SK-N-SH (cell line): Measurements from ENCODE around the gene MSRB1. TPM values are rescaled to one million over a fixed set of nuclear protein-coding genes. Genes with fewer than 3 reads are reported as not detected.

Source experiments
- CTCF ChIA-PET: fragments of 300-600, 350-600 bp; formaldehyde crosslinking; extraction: SDS; loops from one replicate; lab custom pipeline; 2021; lab: Yijun Ruan, JAX
- POLR2A ChIA-PET: fragments of 350-600 bp; sonication (Branson Sonifier 250); formaldehyde crosslinking; extraction: SDS; loops from one replicate; lab custom pipeline; 2020; ENCODE audit warnings: antibody characterized with exemption, inconsistent platforms; lab: Yijun Ruan, JAX
- DNase-seq: peaks from one replicate; pipeline ENCODE4 v3.0.0; 2012
- H2AFZ ChIP-seq: fragments of 200-600 bp; sonication (generic); 2 replicates; pipeline ENCODE4 v1.8.1; 2016; ENCODE audit warnings: antibody characterized with exemption, mild to moderate bottlenecking, low read depth
- H3F3A ChIP-seq: fragments of 200-600 bp; sonication (generic); replicated peaks from 2 replicates; pipeline ENCODE3; 2016; ENCODE audit warnings: antibody characterized with exemption, mild to moderate bottlenecking; ENCODE audit not compliant: insufficient read depth
- H3K27ac ChIP-seq, 2 experiments: fragments of 200-500 bp in 1 of 2; fragments of 200-600 bp in 1 of 2; sonication (Bioruptor generic) in 1 of 2; sonication (generic), shearing (Covaris generic) in 1 of 2; 2 replicates each; pipeline versions ENCODE4 v1.5.1 to v1.6.1; 2014 to 2016; ENCODE audit warnings: low read depth in 2 of 2, inconsistent platforms in 1 of 2, low read length in 1 of 2, mild to moderate bottlenecking in 1 of 2, mixed read lengths in 1 of 2
- H3K27me3 ChIP-seq: fragments of 200-600 bp; sonication (generic), shearing (Covaris generic); 2 replicates; pipeline ENCODE4 v1.6.1; 2016; ENCODE audit warnings: mixed run types; ENCODE audit not compliant: insufficient read depth
- H3K36me3 ChIP-seq, 2 experiments: fragments of 200-500 bp in 1 of 2; fragments of 200-600 bp in 1 of 2; sonication (Bioruptor generic) in 1 of 2; sonication (generic) in 1 of 2; replicated peaks in 1 of 2; 2 replicates each; pipeline versions ENCODE3 to v1.5.1; 2014 to 2016; ENCODE audit warnings: low read length in 1 of 2, mild to moderate bottlenecking in 1 of 2; ENCODE audit not compliant: insufficient read depth in 2 of 2, control insufficient read depth in 1 of 2
- H3K4me1 ChIP-seq, 2 experiments: fragments of 200-500 bp in 1 of 2; fragments of 200-600 bp in 1 of 2; sonication (Bioruptor generic) in 1 of 2; sonication (generic), shearing (Covaris generic) in 1 of 2; 2 replicates each; pipeline versions ENCODE4 v1.5.1 to v1.6.1; 2014 to 2016; ENCODE audit warnings: low read depth in 1 of 2, low read length in 1 of 2, mixed run types in 1 of 2; ENCODE audit not compliant: insufficient read depth in 2 of 2, control insufficient read depth in 1 of 2
- H3K4me2 ChIP-seq: fragments of 200-600 bp; sonication (generic), shearing (Covaris generic); 2 replicates; pipeline ENCODE4 v1.6.1; 2017; ENCODE audit warnings: mixed run types
- H3K4me3 ChIP-seq, 2 experiments: fragments of 200-500 bp in 1 of 2; fragments of 200-600 bp in 1 of 2; sonication (Bioruptor generic) in 1 of 2; sonication (generic), shearing (Covaris generic) in 1 of 2; 2 replicates each; pipeline versions ENCODE4 v1.5.1 to v1.8.1; 2014 to 2016; ENCODE audit warnings: low read depth in 2 of 2, inconsistent platforms in 1 of 2, low read length in 1 of 2, mild to moderate bottlenecking in 1 of 2, mixed read lengths in 1 of 2, moderate library complexity in 1 of 2
- H3K79me2 ChIP-seq: fragments of 200-600 bp; sonication (generic); 2 replicates; pipeline ENCODE4 v1.8.1; 2017; ENCODE audit warnings: mild to moderate bottlenecking; ENCODE audit not compliant: insufficient read depth
- H3K9ac ChIP-seq: fragments of 200-600 bp; sonication (generic); 2 replicates; pipeline ENCODE4 v1.6.1; 2017; ENCODE audit warnings: mixed run types
- H3K9me2 ChIP-seq: fragments of 200-600 bp; sonication (generic); 2 replicates; pipeline ENCODE4 v1.6.1; 2017; ENCODE audit warnings: mixed run types
- H3K9me3 ChIP-seq: fragments of 200-600 bp; sonication (generic); 2 replicates; pipeline ENCODE4 v1.6.1; 2017; ENCODE audit warnings: mixed run types, mild to moderate bottlenecking, moderate library complexity
- H4K20me1 ChIP-seq: fragments of 200-600 bp; sonication (generic); 2 replicates; pipeline ENCODE4 v1.6.1; 2017; ENCODE audit warnings: mild to moderate bottlenecking, mixed run types; ENCODE audit not compliant: insufficient read depth
- EP300 ChIP-seq, 2 experiments: IDR thresholded peaks; 2 replicates each; pipeline versions ENCODE4 v1.4.0 to v1.6.1; 2012; ENCODE audit warnings: borderline replicate concordance in 1 of 2, low read depth in 1 of 2, low read length in 1 of 2
- FOSL2 ChIP-seq: IDR thresholded peaks from 2 replicates; pipeline ENCODE4 v1.4.0; 2012; ENCODE audit warnings: low read depth, mild to moderate bottlenecking, moderate library complexity, borderline replicate concordance
- FOXM1 ChIP-seq: IDR thresholded peaks from 2 replicates; pipeline ENCODE4 v1.4.0; 2012; ENCODE audit warnings: low read depth, mild to moderate bottlenecking
- GABPA ChIP-seq: IDR thresholded peaks from 2 replicates; pipeline ENCODE4 v1.4.0; 2012; ENCODE audit warnings: low read depth, mild to moderate bottlenecking
- GATA2 ChIP-seq: sonication (generic); formaldehyde crosslinking; IDR thresholded peaks from 2 replicates; pipeline ENCODE4 v1.5.0; 2020; ENCODE audit warnings: mild to moderate bottlenecking, missing genetic modification reagents
- IRF3 ChIP-seq: fragments of 150-350 bp; IDR thresholded peaks from 2 replicates; pipeline ENCODE4 v1.6.1; 2016; ENCODE audit warnings: mild to moderate bottlenecking, low read depth, low read length
- MAX ChIP-seq: IDR thresholded peaks from 2 replicates; pipeline ENCODE4 v1.4.0; 2012; ENCODE audit warnings: low read depth
- MEF2A ChIP-seq: IDR thresholded peaks from 2 replicates; pipeline ENCODE4 v1.4.0; 2012; ENCODE audit warnings: low read depth, borderline replicate concordance
- POLR2AphosphoS5 ChIP-seq: IDR thresholded peaks from 2 replicates; pipeline ENCODE4 v1.6.1; 2012; ENCODE audit warnings: low read depth, low read length
- RCOR1 ChIP-seq: fragments of 150-350 bp; IDR thresholded peaks from 2 replicates; pipeline ENCODE4 v1.6.1; 2017; ENCODE audit warnings: antibody characterized with exemption, low read length
- REST ChIP-seq: IDR thresholded peaks from 2 replicates; pipeline ENCODE4 v1.6.1; 2012; ENCODE audit warnings: mild to moderate bottlenecking, low read depth, low read length, moderate library complexity
- SMC3 ChIP-seq: IDR thresholded peaks from 2 replicates; pipeline ENCODE4 v1.6.1; 2012; ENCODE audit warnings: low read depth, low read length, improper control_type of control experiment
- TCF12 ChIP-seq: IDR thresholded peaks from 2 replicates; pipeline ENCODE4 v1.4.0; 2012
- TEAD4 ChIP-seq: IDR thresholded peaks from 2 replicates; pipeline ENCODE4 v1.4.0; 2012; ENCODE audit warnings: mild to moderate bottlenecking, borderline replicate concordance; ENCODE audit not compliant: insufficient read depth
- USF1 ChIP-seq: IDR thresholded peaks from 2 replicates; pipeline ENCODE4 v1.4.0; 2012; ENCODE audit warnings: low read depth, borderline replicate concordance
- USF2 ChIP-seq: fragments of 150-350 bp; IDR thresholded peaks from 2 replicates; pipeline ENCODE4 v1.6.1; 2017; ENCODE audit warnings: antibody characterized with exemption, low read length, low read depth, borderline replicate concordance
- YY1 ChIP-seq: IDR thresholded peaks from 2 replicates; pipeline ENCODE4 v1.4.0; 2012; ENCODE audit warnings: low read depth, mild to moderate bottlenecking
- ZBTB33 ChIP-seq: IDR thresholded peaks from 2 replicates; pipeline ENCODE4 v1.4.0; 2012; ENCODE audit warnings: low read depth, borderline replicate concordance
- WGBS: methylation state at CpG from one replicate; pipeline ENCODE4 v1.1.6; 2017; ENCODE audit warnings: low lambda C conversion rate; 5-methylcytosine and 5-hydroxymethylcytosine counted together
- polyA plus RNA-seq, 3 experiments: library from polyadenylated mRNA; depleted of rRNA; stranded (reverse); fragments of >200 nt; gene quantifications; 2 replicates each; pipeline ENCODE4 v1.2.3, GENCODE V29; 2012

MSRB1 gene
- polyA plus RNA-seq, 1 of the 3 experiments (the other 2 are of a cell fraction), result 31.4 TPM

- no peak for TF ChIP-seq MAX
- TF ChIP-seq EP300 (IDR thresholded peaks at IDR 0.05; ENCODE audit: borderline replicate concordance in 1 of 2, low read depth in 1 of 2, low read length in 1 of 2), result no peak
- no peak for TF ChIP-seq USF2
- no peak for TF ChIP-seq TEAD4
- TF ChIP-seq YY1, result no peak
- no peak for TF ChIP-seq GATA2
- TF ChIP-seq RCOR1, result no peak
- no peak for TF ChIP-seq MEF2A
Measured at GRCh38 chr16:1929105-1929504, 13.9 kb downstream of the MSRB1 start (continued).

- WGBS, result 65% methylated on average over 9 of the region's 11 CpGs
- no peak for DNase-seq
- CTCF ChIA-PET, result interaction anchor here (0.6 to 5.2 kb wide), 4 partner anchors 17 to 59 kb away, joined by 3 to 137 read pairs (median 5); partner anchors contain the start of gene MEIOB
Measured at GRCh38 chr16:1926271-1926670, 16.7 kb downstream of the MSRB1 start.

More at GRCh38 chr16:1926271-1926670, 16.7 kb downstream of the MSRB1 start:
- H3K36me3 ChIP-seq, result no peaks in the 10 kb centered on the region
- no peaks in the 10 kb centered on the region; a peak in 1 of 4 replicates for H3K4me1 ChIP-seq
- no peak overlapping the region for H3K27ac ChIP-seq
- no peaks in the 10 kb centered on the region for H3K9me2 ChIP-seq
- H3F3A ChIP-seq, result no peaks in the 10 kb centered on the region
- no peaks in the 10 kb centered on the region for H3K27me3 ChIP-seq
- H3K4me2 ChIP-seq, result no peak overlapping the region
- no peak for TF ChIP-seq USF2
- no peak for TF ChIP-seq REST
- no peak for TF ChIP-seq IRF3
- TF ChIP-seq FOSL2, result no peak
- TF ChIP-seq FOXM1, result no peak
- TF ChIP-seq EP300 (IDR thresholded peaks at IDR 0.05; ENCODE audit: borderline replicate concordance in 1 of 2, low read depth in 1 of 2, low read length in 1 of 2), result no peak
- no peak for TF ChIP-seq USF1
- TF ChIP-seq TEAD4, result no peak
- TF ChIP-seq TCF12, result no peak
- no peak for TF ChIP-seq POLR2AphosphoS5
- TF ChIP-seq ZBTB33, result no peak
- TF ChIP-seq GABPA, result no peak
- TF ChIP-seq SMC3, result no peak
- no peak for TF ChIP-seq YY1
- no peaks in the 10 kb centered on the region for H3K9me3 ChIP-seq
- H3K4me3 ChIP-seq, result no peak overlapping the region
- H3K9ac ChIP-seq, result no peak overlapping the region
- H3K79me2 ChIP-seq, result no peaks in the 10 kb centered on the region
- H4K20me1 ChIP-seq, result no peaks in the 10 kb centered on the region
- H2AFZ ChIP-seq, result no peak overlapping the region
- POLR2A ChIA-PET, result no interaction called here
